HG02943 (cell line): Measurements from ENCODE around the gene RANBP9.
A peak's percentile ranks its signal among the peaks of the same experiment; 100 is the strongest.

Experiments
- ATAC-seq: cut with Tn5 transposase; IDR thresholded peaks from one replicate; pipeline ENCODE4 v1.9.1; 2021; ENCODE audit warnings: mild to moderate bottlenecking, low read depth, moderate library complexity; ENCODE audit not compliant: unreplicated experiment

Gene RANBP9

DNA sequence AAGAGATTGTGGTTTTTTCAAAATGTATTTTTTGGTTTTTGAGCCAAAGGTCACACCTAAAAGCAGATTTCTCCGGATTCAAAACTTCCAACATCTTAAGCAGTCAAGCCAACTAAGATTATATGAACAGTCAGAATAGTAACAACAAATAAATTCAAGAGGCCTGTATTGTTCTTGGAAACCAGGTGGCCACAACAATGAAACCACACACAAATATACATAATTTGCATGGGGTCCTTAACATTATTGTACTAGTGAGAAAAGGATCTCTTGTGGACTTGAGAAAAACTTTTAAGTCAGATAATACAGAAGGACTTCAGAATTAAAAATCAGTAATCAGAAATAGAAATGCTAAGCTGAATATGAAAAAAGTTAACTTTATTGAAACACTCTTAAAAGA is 55.9 kb downstream of the RANBP9 start:
- no peak for ATAC-seq

DNA sequence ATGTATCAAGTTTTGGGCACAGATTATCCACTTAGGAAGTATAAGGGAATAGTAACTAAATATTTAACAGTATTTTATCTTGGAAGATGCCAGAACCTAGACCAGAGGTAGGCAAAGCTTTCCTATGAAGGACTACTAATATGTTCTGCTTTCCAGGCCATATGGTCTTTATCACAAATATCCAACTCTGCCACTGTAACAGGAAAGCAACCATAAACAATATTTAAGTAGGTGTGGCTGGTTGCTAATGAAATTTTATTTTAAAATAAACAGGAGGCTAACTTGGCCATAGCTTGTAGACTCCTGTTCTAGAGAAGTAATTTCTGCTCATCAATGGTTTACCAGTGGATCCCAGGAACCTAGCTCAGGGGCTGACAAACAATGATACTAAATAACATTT is 57.1 kb downstream of the RANBP9 start:
- no peak for ATAC-seq

DNA sequence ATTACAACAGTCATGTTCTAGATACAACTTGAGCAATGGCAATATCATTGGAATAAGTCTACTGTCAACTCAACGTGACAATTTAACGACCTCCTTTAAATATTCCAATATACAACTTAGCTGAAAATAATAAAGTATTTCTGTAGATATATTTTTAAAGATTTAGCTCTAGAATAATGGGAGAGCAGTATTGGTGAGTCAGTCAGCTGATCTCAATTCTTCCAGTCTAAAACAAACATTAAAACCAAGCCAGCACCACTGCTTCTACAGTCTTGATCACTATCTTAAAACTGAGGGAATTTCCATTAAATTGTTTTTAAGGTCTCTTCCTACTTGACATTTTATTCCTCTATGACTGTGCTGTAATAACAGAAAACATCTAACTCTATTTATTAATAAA is 58.3 kb downstream of the RANBP9 start:
- ATAC-seq = no peak

DNA sequence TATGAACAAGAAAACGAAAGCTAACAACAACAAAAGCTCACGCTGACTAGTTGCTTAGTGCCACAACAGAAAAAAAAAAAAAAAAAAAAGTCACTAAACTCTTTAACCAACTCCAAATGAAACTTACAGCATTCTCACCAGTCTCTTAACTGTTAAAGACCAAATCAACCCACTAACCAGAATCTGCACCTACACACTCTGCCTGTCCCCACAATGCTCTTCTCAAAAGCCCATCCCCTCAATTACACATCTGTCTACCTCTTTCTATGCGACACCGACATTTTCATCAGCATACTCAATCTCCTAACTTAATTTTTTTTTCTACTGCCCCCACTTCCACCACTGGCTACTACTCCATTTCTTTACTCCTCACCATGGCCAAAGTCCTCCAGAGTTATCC is 62.2 kb downstream of the RANBP9 start:
- no peak for ATAC-seq

DNA sequence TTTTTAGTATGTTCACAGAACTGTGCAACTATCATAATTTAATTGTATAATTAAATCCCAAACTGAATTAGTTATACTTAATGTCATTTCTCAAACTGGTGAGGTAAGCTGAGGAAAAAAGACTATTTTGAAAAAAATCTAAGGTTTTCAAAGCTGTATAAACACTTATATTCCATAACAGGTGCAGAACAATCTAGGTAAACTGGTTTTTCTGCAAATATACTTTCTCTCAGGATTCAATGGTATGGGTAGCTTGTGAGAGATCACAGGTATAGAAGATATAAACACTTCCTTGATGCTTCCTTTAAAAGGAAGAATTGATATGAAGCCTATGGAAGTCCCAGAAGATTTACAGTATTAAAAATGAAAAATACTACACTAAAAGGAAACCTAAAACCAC is 62.8 kb downstream of the RANBP9 start:
- no peak for ATAC-seq

DNA sequence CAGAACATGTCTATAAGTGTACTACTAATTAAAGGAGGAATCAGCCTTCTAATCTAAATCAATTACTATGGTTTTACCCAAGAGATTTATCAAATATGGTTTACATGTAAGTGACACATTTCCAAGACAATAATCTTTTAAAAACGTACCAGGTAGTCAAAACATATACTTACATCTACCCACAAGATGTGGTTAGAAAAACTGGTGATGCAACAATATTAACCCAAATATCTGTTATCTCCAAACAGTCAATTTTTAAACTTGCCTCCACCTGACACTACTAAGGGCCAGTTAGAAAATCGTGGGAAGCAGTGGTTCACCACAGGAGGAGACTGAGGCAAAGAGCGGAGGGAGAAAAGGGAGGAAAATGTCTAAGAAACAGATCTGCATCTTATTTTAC is 68.5 kb downstream of the RANBP9 start:
- no peak for ATAC-seq

DNA sequence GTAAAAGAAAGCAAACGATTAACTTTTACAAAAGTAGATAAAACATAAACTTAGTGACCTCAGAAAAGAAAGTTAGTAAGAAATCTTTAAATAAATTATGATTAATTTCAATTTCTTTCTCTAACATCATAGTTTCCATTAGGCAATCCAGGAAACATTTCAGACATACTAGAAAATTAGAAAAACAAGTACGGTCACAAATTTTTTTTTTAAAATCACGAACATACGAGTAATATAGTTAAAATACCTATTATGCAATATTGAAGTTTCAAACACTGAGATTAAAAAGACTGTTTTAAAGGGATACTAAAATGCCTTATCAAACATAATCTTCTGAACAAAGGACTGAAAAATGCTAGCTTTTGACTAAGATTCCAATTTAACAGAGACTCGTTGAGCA is 70.3 kb downstream of the RANBP9 start:
- no peak for ATAC-seq

DNA sequence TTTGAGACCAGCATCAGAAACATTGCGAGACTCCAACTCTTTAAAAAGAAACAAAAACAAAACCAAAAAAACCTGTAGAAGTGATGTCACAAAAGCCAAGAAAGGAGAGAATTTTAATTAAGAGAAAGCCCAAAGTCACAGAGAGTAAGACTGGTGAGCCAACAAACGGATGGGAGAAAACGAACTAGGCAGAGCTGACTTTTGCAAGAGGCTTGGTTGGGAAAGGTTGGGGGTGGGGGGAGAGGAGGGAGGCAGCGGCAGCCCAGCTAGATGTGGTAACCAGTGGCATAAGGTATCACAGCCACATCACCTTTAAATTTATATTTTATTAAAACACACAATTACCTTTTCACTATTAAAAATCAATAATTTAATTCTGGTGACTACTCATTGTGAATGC is 73.0 kb downstream of the RANBP9 start:
- no peak for ATAC-seq

DNA sequence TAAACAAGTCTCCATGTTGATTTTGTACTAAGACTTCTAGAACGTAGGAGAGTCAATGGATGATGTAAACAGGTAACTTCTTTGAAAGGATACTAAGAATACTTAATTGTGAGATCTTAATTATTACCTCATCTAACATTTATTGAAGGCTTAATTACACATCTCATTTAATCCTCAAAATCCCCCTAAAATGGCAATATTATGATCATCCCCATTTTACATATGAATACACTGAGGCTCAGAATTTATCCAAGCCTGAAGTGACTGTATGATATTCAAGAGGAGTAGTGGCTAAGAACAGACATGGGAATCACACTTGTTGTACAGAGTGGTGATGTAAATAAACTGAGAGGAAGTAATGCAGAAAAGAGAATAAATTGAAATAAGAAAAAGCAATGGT is 73.6 kb downstream of the RANBP9 start:
- no peak for ATAC-seq

DNA sequence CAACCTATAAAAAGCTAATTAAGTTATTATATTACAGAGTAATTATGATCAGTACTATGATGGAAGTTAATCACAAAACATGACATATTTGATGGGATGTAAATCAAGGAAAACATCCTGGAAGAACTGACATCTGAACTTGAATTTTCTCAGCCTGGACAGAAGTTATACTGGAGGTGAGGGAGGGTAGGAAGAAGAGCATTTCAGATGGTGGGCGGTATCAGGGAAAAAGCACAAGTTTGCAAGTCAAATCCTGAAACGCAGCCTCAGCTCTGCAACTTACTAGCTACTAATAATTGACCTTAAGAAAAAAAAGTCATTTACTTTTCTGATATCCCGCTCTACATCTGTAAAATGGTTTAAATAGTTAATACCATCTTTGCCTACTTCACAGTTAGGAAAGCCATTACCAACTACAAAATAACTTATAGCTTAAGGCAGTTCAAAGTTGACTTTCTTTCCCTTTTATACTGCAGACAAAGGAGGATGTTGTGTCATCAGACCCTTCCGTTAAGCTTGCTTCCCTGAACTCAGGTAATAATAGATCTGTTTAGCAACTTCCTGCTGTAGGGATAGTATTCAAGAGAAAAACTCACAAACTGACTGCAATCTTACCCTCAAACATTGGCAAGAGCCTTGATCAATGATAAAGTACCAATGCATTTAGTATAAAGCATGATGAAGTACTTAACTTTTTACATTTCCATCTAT is 75.5 kb downstream of the RANBP9 start:
- no peak for ATAC-seq

DNA sequence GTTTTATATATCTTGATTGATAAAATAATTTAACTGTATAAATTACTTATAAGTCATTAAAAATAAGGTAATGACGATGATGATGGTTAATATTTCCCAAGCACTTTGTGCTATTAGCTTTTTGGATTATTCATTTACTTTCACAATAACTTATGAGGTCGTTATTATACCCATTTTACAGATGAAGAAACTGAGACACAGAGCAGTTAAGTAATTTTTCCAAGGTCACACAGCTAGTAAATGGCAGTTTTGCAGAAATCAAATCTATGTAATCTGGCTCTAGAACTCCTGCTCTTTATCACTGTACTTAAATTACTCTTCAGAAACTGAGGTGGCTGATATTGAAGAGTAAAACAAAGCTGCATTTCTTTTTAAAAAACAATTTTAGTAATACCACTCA is 78.3 kb downstream of the RANBP9 start:
- ATAC-seq = no peak

DNA sequence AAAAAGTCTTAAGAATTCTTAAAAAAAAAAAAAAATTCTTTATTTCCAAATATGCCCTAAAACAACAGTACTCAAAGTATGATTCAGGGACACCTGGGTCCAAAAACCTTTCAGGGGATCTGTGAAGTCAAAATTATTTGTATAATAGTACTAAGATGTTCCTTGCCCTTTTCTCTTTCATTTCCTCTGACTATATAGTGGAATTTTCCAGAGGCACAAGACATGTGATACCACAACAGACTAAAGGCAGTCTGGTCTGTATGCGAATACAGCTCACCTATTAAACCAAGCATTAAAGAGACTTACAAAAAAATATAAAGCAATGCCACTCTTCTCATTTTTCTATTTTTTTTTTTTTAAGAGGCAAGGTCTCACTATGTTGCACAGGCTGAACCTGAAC is 81.1 kb downstream of the RANBP9 start:
- no peak for ATAC-seq

DNA sequence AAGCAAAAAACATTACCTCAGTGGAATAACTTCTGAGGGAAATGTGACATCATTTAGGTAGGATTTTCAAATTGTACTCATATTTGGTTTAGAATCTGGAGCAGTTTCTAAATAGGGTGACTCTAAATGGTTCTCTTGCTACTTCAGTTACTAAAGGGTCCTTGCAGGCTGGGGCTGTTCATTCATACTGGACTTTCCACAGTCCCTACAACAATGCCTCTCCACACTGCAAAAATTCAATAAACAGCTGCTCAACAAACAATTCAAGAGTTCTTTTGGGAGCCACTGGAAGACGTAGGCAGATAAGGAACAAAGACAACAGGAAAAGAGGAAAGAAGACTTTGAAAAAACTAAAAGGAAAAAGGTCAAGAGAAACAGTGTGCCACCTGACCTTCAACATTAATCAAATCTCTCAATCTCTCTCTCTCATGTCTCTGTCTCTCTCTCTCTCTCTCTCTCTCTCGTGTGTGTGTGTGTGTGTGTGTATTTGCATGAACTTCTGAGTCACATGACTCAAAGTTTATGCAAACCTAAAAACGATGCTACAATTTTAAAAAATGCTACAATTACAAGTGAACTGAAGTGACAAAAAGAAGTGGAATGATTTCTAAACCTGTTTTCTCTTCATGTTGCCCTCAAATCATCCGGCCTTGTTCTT is 82.0 kb downstream of the RANBP9 start:
- ATAC-seq = no peak

DNA sequence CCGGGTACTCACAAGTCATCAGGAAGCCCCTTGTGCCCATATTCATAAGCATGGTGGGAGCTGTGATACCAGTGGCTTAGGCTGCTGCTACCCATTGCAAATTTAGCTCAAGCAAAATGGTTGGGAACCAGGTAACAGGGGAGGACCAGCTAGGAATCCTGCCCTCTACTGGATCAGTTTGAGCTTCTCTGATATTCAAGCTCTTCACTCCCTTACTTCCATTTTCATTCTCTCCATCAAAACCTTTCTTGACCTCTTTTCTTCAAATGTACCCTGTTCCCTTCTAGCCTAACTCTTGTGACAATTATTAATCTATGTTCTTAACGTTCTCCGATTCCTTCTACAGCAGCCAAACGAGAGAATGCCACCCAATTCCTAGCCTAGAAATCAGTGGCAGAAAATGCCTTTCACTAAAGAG is 86.8 kb downstream of the RANBP9 start:
- ATAC-seq = no peak

DNA sequence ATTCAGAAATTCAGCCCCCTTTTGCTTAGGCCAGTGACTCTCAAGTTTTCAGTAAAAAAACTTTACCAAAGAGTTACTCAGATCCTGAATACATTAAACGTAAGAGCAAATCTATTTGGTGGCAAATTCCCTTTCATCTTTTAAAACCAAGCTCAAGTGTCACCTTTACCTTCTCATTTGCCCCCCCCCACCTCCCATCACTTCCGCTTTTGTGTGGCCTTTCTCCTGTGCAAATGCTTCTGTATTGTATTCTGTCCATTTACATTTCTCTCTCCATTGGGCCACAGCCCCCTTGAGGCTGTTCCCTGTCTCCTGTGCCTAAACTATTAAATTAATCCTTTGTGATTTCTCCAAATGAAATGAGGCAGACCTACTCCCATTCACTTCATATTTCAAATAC is 94.6 kb downstream of the RANBP9 start:
- ATAC-seq = no peak

DNA sequence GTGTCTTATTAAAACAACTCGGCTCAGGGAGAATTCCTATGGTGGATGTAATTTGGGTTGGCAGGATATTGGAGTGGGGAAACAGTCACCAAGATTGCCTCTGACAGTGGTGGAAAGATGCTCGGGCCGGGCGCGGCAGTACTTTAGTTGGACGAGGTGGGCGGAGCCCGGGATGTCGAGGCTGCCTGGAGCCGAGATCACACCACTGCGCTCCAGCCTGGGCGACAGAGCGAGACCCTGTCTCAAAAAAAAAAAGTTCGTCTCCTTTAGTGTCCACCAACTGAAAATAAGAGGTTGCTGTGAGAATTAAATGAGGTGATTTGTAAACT is 95.9 kb downstream of the RANBP9 start:
- ATAC-seq = no peak

DNA sequence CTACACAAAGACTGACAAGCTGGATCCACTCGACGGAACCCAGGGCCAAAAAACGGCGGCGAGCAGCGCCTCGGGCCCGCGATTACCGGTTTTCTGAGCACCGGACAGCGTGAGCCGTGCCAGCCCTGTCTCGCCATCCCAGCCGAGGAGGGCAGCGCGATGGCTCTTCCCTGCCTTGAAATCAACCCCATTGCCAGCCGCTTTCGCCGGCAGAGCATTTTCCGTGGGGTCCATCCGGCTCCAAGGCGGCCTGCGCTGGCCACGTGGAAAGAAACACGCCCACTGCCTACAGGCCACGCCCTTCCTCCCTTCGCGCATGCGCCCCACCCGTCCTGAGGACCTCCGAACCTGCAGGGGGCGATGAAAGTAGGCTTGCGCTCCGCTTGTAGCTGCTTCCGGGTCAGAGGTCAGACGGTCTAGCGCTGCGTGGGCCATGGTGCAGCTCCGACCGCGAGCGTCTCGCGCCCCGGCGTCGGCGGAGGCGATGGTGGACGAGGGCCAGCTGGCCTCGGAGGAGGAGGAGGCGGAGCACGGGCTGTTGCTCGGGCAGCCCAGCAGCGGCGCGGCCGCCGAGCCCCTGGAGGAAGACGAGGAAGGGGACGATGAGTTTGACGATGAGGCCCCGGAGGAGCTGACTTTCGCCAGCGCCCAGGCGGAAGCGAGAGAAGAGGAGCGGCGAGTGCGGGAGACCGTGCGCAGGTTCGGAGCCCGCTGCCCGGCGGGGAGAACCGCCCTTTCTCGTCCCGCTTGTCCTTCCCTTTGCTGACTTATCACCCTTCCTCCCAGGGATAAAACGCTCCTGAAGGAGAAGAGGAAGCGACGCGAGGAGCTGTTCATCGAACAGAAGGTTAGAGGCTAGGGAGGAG is 96.5 kb downstream of the RANBP9 start, which contains the start of gene NOL7:
Gene NOL7 (plus strand): TSS at position 410 of the 866 bp plus-strand sequence. CDS start 24 bp downstream, at position 434.
- ATAC-seq = peak; percentile 83

DNA sequence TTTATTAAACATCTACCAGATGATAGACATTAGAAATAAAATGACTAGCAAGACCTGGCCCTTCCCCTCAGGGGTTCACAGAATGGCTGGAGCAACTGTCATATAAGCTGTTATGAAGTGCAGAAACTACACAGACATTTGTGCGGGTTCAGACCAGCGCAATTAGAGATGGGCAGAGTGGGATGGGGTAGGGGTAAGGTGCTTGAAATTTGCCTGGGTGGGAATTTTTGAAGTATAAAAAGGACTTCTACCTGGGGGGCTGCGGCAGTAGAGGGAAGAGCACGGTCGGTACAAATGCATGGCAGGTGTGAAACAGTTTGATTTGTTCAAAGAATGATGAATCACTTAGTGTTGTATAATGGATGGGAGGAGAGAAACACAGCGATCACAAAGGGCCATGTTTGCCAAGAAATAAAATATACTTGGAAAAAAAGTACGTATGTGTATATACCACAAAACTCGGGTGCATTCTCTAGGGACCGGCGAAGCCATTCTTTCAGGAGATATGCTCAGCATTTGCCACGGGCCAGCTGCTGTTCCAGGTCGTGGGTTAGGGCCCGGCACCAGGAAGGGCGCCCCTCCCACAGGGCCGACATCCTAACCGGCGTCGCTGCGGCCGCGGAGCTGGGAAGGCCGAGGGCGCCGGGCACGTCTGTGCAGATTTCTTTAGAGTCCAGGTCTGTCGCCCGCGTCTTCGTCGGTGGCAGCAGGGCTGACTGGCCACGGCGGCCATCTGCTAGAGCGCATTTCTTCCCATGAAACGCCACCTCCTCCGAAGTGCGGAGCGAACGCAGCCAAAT is 97.3 kb downstream of the RANBP9 start:
- ATAC-seq = peak; percentile 19

DNA sequence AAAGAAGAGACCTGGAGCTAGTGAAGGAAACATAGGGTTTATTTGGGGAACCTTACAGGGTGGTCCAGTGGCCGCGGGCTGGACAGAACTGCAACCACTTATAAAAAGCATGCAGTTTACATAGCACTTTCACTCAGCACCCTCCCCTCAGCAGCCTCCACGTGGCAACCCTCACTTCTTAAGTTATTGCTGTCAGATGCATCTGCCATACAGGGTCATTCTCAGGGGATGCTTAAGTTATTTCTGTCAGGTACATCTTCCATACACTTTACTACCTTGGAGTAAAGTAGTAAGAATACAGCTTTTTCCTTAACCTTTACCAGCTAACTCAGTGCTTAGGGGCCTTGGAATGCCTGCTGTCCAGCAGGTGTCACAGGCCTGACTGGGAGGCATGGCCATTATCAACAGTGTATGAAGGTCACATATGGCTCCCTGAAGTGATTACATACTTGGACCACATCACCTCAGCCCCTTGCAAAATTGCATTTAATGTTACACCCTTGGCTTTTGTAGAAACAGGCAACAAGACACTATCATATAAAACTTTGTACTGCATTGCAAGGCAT is 98.5 kb downstream of the RANBP9 start:
- no peak for ATAC-seq

DNA sequence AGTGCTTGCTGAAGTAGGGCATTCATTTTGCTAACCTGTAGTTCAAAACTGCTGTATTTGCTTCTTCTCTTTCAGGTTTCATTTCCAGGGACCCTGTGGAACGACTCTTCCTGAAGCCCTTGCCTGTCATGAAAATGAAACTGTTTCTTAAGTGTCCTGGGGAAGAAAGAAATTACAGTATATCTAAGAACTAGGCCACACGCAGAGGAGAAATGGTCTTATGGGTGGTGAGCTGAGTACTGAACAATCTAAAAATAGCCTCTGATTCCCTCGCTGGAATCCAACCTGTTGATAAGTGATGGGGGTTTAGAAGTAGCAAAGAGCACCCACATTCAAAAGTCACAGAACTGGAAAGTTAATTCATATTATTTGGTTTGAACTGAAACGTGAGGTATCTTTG is 99.9 kb downstream of the RANBP9 start:
- ATAC-seq = no peak
